Spleen (tissue), 7 donors: ENCODE data around the gene CHCHD6.

Experiments used
- CTCF ChIP-seq, 11 experiments: fragments of 200-600 bp in 7 of 11; fragments of 450-650 bp in 4 of 11; sonication (generic) in 4 of 11; IDR thresholded peaks in 8 of 11; conservative IDR thresholded peaks in 3 of 11; 1 replicate in 7 of 11; 2 replicates in 4 of 11; pipeline versions ENCODE4 v1.4.0 to v1.8.0; 2016 to 2021; ENCODE audit warnings: antibody characterized with exemption in 11 of 11, inconsistent platforms in 4 of 11, mild to moderate bottlenecking in 1 of 11
- POLR2A ChIP-seq, 3 donors: fragments of 450-650 bp; IDR thresholded peaks; one replicate each; pipeline ENCODE4 v1.5.1; 2017; ENCODE audit warnings: antibody characterized with exemption in 3 of 3, mild to moderate bottlenecking in 1 of 3
- POLR2AphosphoS5 ChIP-seq, 3 donors: sonication (generic); formaldehyde crosslinking; IDR thresholded peaks; one replicate each; pipeline ENCODE4 v1.5.1; 2017; ENCODE audit warnings: antibody characterized with exemption in 3 of 3
- donor health status: DM: no; HTN: no; CAD: no; lungs with moderate emphysema.
- donor health status: DM: no; HTN: no; CAD: no.
- donor health status: DM: no; HTN: no; CAD: no.

DNA sequence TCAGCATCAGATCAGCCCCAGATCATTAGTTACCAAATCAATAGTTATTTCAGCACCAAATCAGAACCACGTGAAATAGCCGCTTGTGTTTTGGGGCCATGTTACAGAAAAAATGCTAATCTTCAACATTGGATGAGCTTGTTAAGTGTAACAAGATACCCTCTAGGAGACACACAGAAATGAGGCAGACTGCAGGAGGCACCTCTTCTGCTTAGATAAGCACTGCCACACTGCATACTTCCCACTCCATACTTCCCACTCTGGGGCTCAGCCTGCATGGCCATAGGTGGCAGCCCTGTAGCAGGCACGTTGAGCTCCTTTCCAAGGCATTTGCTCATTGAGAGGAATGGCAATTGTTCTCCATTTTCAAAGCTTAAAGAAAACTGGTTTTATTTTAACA, 73.3 kb downstream of the CHCHD6 start:
- TF ChIP-seq POLR2A (IDR thresholded peaks at IDR 0.05) (no peak), POLR2AphosphoS5 (IDR thresholded peaks at IDR 0.05) (no peak), CTCF (IDR thresholded peaks at IDR 0.05 in 8 of 11, conservative IDR thresholded peaks at IDR 0.05 in 3 of 11) (no peak)
